Stimulated activated naive CD4-positive, alpha-beta T cell treated with Interleukin-2 at 50 U/mL for 16 hours (primary cell): ENCODE results near the gene CDK5RAP2.
"Not testable (repeated sequence)": the region's sequence is repeated elsewhere in the genome, so short reads cannot be mapped to it uniquely, and the experiment has no call there.

Source experiments
- DNase-seq: peaks from one replicate; lab custom pipeline; 2025; lab: John Stamatoyannopoulos, UW

The CDK5RAP2 gene

GRCh38 chr9:120513825-120514396, 66.1 kb downstream of the CDK5RAP2 start:
- DNase-seq: no peak

DNA sequence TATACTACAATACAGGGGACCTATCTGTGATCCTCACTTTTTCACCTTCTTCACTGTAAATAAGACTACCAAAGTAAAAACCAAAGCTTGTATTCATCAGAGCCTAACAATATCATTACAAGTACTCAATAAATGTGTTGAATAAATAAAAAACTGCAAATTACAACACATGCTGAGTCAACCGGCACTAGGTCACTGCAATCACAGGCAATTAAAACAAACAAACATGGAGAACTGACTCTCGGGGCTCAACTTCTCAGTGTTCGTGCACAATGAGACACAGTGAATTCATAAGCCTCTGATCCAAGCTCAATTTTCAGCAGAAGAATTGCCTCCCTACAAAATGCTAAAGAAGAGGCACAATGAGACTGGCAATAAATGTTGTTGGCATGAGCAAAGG, 69.2 kb downstream of the CDK5RAP2 start:
- no peak for DNase-seq

DNA sequence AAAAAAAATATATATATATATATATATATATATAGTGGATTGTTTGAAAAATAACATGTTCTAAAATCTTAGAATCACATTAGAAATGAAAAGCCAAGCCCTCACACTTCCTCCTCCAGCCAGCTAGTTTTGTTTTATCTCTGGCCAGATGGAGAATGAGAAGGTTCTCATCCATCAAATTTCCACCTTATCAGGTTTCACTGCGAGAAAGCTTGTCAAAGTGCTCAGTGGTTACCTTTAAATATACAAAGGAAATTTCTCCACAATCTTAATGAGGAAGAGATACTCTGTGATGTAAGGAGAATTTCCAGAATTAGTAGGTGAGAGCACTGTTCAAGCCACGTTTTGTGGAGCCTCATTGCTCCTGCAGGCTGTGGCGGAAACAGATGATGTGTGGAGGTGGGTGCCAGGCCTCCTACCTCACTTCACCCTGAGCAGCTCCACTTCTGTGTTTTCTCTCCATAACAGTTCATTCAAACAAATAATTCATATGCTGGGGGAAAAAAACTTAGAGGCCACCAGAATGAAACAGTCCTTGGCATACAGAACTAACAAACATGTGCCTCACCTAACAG, 71.9 kb downstream of the CDK5RAP2 start:
- DNase-seq: no peak

- no peak for DNase-seq
These were observed 74.8 kb downstream of the CDK5RAP2 start for GRCh38 chr9:120505186-120505585.

- DNase-seq: no peak
These were observed 79.2 kb downstream of the CDK5RAP2 start for GRCh38 chr9:120500733-120501132.

GRCh38 chr9:120497865-120498264, 82.1 kb downstream of the CDK5RAP2 start:
- not testable (repeated sequence) for DNase-seq

GRCh38 chr9:120496438-120496837, 83.5 kb downstream of the CDK5RAP2 start:
- not testable (repeated sequence) for DNase-seq

DNA sequence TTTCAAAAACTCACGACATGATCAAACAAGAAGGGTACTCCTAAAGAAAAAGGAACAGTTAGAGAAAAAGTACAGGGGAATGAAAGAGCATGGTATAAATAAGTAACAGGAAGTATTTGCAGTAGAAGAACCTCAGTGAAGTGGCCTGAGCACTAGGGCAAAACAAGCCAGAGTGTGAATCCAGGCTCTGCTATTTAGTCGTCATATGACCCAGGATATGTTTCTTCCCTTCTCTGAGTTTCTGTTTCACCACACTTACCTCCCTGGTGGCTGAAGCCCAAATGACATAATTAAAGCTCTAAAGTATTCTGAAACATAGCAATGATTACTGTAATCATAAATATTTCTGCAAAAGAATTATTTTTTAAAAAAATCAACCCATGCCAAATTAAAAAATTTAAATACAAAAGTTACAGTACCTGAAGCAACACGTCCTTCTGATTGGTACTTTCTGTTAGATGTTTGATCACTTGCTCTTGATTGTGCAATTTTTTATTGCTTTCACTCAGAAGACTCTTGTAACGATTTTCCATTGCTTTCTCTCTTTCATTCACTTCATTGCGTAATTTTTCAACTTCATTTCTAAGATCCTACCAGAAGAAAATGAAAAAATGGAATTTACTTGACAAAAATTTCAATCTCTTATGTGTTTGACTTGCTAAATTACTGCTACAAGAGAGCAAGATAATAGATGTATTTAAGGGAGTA, 88.9 kb downstream of the CDK5RAP2 start:
- no peak for DNase-seq

DNA sequence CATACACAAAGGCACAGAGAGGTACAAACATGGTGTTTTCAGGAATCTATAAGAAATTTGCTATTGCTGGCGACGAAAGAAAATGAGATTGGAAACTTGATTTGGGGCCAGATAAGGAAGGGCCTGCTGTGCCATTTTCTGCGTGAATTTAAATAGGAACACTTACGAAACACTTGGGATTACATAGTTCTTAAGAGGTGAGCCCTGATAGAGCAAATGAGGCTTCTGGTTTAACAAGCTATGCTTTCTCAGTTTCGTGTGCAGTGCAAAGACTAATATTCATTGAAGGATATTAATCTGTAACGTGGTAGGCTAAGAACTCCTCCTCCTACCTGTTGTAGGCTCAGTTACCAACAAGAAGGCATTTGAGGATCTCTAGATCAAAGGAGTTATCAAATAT, 93.1 kb downstream of the CDK5RAP2 start:
- DNase-seq: no peak

- DNase-seq: no peak
These were observed 93.6 kb downstream of the CDK5RAP2 start for GRCh38 chr9:120486347-120486746.

DNA sequence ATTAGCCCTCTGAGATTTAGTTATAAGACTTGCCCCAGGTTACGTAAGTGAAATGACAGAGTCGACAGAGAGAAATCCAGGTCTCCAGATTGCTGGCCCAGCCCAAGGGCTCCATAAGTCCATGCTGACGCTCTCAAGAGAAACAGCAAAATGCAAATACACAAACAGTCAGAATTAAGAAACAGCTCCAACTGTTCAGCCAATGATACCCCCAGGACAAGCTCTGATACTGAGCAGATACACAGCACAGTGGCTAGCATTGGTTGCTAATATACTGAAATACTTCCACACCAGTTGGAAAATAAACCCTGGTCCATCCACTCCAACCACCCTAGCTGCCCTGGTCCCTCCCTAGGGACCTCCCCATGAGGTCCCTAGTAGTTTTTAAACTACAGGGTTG, 94.2 kb downstream of the CDK5RAP2 start:
- no peak for DNase-seq

GRCh38 chr9:120484162-120484561, 95.8 kb downstream of the CDK5RAP2 start:
- DNase-seq: no peak

DNA sequence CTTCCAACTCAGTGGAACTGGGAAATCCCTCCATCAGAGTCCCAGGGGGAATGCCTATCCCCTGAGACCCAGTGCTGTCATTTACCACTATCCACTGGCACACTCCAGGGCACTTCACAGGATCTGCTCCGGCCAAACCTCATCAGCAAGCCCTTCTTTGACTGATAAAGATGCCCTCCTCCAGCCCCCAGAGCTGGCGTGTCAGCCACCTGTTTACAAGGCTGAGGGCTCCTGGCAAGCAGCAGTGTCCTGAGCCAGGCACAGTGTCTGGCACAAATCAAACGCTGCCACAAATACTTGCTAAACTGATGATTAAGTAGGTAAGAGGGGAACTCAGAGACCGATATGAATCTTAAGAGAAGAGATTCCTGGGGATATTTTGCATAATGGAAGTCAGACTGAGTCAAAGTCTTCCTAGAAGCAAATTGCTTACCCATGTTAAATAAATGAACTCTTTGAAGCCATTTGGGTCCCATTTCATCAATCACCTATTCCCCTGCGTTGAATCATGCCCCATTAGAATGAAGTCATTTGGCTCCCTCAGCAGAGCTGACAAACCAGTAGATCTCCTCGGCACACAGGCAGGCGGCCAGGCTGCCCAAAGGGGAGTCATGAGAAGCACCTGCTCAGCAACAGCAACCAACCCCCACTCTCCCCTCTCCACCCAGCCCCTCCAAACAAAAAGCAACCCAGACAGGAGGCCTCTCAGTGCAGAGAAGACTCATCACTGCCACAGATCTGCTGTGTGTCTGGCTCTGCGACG, 97.4 kb downstream of the CDK5RAP2 start:
- no peak for DNase-seq

DNA sequence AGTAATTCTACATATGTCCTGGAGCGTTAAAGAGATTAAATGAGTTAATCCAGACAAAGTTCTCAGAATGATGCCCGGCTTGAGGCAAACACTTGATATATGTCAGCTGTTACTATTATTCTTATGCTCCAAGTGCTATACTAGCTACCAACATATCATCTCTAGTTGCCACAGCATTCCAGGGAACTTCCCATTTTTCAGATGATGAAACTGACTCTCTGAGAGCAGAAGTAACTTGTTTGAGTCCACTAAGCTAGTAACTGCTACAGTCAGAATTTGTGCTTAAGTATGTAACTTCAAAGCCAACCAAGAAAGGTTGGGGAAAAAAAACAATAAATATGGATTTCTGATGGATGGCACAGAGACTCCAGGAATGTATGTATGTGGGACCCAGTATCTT, 98.1 kb downstream of the CDK5RAP2 start:
- DNase-seq: no peak

DNA sequence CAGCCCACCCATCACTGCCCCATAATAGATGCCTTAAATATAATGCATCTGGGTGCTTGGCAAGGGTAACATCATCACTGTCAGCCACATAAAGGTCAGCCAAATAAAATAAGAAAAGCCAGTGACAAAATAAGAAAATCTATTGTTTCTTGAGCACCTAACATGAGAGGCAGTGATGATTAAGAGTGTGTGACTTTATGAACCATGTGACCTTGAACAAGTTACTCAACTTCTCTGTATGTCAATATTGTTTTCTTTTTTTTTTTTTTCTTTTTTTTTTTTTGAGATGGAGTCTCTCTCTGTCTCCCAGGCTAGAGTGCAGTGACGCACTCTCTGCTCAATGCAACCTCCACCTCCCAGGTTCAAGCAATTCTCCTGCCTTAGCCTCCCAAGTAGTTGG, 98.7 kb downstream of the CDK5RAP2 start:
- DNase-seq: no peak

DNA sequence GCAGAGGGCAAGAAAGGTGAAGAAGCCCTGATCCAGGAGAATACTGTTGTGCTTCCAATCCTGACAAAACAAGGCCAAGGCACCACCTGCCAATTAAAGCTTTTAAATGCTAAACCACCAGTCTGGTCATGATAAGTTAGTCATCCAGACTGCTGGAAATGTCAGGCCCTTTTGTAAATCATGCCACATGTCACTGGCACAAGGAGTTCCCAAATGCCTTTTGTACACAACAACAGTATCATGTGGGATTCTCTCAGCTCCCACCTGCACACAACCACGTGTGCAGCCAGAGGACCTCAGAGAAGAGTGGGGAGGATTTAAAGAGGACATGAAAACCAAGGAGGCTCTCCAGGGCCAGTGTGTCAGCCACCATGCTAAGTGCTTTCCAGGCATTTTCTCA, 99.3 kb downstream of the CDK5RAP2 start:
- no peak for DNase-seq

DNA sequence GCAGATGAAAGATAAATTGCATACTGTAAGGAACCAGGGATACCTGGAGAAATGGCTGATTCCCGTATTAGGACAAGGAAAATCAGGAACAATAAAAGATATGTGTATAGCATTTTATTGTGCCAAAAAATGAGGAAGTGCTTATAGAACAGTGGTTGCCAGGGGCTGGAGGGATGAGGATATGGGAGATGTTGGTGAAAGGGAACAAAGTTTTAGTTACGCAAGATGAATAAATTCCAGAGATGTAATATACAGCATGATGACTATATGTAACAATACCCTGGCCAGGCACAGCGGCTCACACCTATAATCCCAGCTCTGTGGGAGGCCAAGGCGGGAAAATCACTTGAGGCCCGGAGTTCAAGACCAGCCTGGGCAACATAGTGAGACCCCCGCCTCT, 101.8 kb downstream of the CDK5RAP2 start:
- no peak for DNase-seq

DNA sequence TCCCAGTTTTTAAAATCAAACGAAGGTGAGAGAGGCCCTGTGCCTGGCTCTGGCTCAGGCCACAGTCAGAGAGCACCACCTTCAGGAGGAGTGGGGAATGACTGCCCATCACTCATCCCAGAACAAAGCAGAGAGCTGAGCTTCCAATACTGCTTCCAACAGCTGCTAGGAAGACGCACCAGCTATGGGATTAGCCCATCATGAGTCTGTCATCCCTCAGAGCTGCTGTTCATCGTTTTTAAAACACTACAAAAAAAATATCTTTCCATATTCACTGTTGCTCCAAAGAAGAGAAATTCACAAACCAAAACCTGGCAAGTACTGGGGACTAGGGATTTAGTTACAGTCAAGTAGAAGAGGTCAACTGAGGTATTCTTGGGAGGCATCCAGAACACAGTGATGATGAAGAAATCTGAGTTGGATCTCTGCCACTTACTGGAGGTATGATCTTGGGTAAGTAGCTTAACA, 102.4 kb downstream of the CDK5RAP2 start:
- DNase-seq: no peak

- no peak for DNase-seq
These were observed 104.6 kb downstream of the CDK5RAP2 start for GRCh38 chr9:120475341-120475740.

DNA sequence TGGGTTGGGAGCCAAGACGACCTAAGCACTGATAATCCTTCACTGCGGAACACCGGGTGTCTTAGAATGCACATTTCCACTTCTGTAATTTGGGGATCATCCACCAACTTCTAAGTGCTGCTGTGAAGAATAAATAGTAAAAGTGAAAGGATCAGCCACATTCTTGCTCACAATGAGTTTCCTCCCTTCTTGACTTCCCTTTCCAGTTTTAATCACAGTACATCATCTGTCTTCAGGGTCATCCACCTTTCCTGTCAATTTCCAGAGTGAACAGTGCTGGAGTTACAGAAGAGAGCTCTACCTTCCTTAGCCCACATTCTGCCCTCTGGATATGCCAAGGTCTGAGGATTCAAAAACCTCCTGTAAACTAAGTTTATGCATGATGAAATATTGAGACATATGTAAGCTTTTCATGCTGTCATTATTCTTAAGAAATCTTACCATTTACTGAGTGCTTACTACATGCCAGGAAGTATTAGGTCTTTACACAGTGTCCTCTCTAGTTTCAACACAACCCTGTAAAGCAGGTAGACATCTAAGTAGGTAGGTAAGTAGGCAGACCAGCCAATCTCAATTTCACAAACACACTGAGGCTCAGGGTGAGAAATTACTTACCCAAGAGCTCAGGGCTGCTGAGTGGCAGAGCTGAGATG, 105.2 kb downstream of the CDK5RAP2 start:
- no peak for DNase-seq

GRCh38 chr9:120473608-120474007, 106.4 kb downstream of the CDK5RAP2 start:
- DNase-seq: no peak

DNA sequence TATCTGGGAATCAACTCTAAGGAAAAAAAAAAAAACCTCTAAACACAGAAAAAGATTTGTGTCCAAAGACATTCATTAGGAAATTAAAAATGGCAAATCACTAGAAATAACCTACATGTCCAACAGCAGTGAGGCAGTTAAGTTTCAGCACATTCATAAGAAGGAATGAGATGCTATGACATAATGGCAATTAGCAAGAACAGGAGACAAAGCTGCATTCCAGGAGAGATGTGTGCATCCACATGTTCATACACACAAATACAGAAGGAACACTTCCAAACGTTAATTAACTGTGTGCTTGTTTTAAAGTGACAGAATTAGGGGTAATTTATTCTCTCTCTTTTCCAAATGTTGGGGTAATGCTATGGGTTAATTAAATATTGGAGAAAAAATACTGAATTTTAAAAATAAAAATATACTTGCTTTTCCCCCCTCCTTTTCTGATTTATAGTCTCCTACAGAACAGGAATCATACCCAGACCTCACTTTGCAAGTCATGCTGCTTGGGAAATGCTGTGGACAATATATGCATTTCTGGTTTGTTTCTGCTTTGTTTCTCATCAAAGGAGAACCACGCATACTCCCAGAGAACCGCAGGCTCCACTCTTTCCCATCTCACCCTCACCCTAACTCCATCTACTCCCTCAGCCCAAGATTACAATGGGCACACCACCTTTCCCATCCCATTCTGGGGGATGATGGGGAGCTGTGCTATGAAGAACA, 114.1 kb downstream of the CDK5RAP2 start:
- no peak for DNase-seq
